DOHH2 (cell line): ENCODE data around the gene DIP2C.

Experiments used
- H3F3A ChIP-seq: fragments of 200-600 bp; sonication (generic), shearing (Covaris generic); 2 replicates; pipeline ENCODE4 v1.6.0; 2016; ENCODE audit warnings: antibody characterized with exemption, mild to moderate bottlenecking; ENCODE audit not compliant: control insufficient read depth, insufficient read depth
- H3K27ac ChIP-seq: fragments of 200-600 bp; sonication (generic); 2 replicates; pipeline ENCODE4 v1.5.1; 2014; ENCODE audit warnings: low read depth, mild to moderate bottlenecking, low read length, moderate library complexity
- H3K27me3 ChIP-seq: fragments of 200-600 bp; sonication (generic); 2 replicates; pipeline ENCODE4 v1.6.1; 2014; ENCODE audit warnings: mild to moderate bottlenecking, low read length, mixed read lengths; ENCODE audit not compliant: control insufficient read depth
- H3K36me3 ChIP-seq: fragments of 200-600 bp; sonication (generic); 2 replicates; pipeline ENCODE4 v1.6.1; 2014; ENCODE audit warnings: mild to moderate bottlenecking, low read length, moderate library complexity, mixed read lengths; ENCODE audit not compliant: control insufficient read depth
- H3K4me1 ChIP-seq: fragments of 200-600 bp; sonication (generic); 2 replicates; pipeline ENCODE4 v1.6.1; 2014; ENCODE audit warnings: mild to moderate bottlenecking, low read length, mixed read lengths; ENCODE audit not compliant: control insufficient read depth
- H3K4me2 ChIP-seq: fragments of 200-600 bp; sonication (generic); 2 replicates; pipeline ENCODE4 v1.6.0; 2014; ENCODE audit warnings: mild to moderate bottlenecking, low read length, moderate library complexity
- H3K4me3 ChIP-seq: fragments of 200-600 bp; sonication (generic); 2 replicates; pipeline ENCODE4 v1.5.1; 2014; ENCODE audit warnings: mild to moderate bottlenecking, low read length, mixed read lengths
- H3K79me2 ChIP-seq: fragments of 200-600 bp; sonication (generic); 2 replicates; pipeline ENCODE4 v1.6.1; 2014; ENCODE audit warnings: mild to moderate bottlenecking, low read length, mixed read lengths; ENCODE audit not compliant: control insufficient read depth
- H3K9me2 ChIP-seq: fragments of 200-600 bp; sonication (generic); replicated peaks from 2 replicates; pipeline ENCODE4 v1.6.1; 2014; ENCODE audit warnings: mild to moderate bottlenecking, low read length, mixed read lengths; ENCODE audit not compliant: control insufficient read depth
- H3K9me3 ChIP-seq: fragments of 200-600 bp; sonication (generic); 2 replicates; pipeline ENCODE4 v1.6.1; 2014; ENCODE audit warnings: antibody characterized with exemption, low read length, mixed read lengths; ENCODE audit not compliant: control insufficient read depth, insufficient read depth
- H4K20me1 ChIP-seq: fragments of 200-600 bp; sonication (generic); 2 replicates; pipeline ENCODE4 v1.6.0; 2014; ENCODE audit warnings: low read depth, mild to moderate bottlenecking, antibody characterized with exemption, low read length, moderate library complexity; ENCODE audit not compliant: control insufficient read depth, insufficient read depth
- EZH2phosphoT487 ChIP-seq: fragments of 200-600 bp; sonication (generic); IDR thresholded peaks from 2 replicates; pipeline ENCODE4 v1.6.1; 2017; ENCODE audit warnings: borderline replicate concordance, mild to moderate bottlenecking, antibody characterized with exemption, low read length, moderate library complexity, mixed read lengths
- TF ChIP-seq, protein P1 (sequence below): fragments of 200-600 bp; sonication (generic); IDR thresholded peaks from one replicate; pipeline ENCODE4 v1.5.1; 2014; ENCODE audit warnings: antibody characterized with exemption, mild to moderate bottlenecking, low read depth, low read length; ENCODE audit not compliant: poor library complexity, severe bottlenecking

Gene DIP2C

DNA sequence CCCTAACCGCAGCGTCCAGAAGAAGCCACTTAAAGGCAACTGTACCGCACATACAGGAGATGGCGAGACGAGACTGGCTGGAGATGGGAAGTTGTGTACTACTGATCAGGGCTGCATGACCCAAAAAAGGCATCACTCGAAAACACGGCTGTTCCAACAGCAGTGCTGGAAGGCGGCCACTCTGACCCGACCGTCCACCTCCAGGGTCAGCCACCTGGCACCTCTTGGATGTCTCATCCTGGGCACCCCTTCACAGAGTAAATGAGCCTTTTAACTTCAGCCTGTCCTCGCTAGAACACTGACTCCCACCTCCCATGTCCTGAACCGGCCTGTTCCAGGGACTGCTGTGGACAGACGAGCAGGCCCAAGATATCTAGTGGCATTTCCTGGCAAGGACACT is 180.7 kb downstream of the DIP2C start:
- H3K27me3 ChIP-seq, result no peaks in the 10 kb centered on the region
- H3F3A ChIP-seq, result peaks cover 37% of the 10 kb centered on the region
- peaks cover 30% of the 10 kb centered on the region for H3K9me3 ChIP-seq
- H3K36me3 ChIP-seq, result peaks cover 83% of the 10 kb centered on the region
- H3K27ac ChIP-seq, result no peak overlapping the region
- no peak overlapping the region for H3K4me3 ChIP-seq
- TF ChIP-seq EZH2phosphoT487, result no peak
- TF ChIP-seq, protein P1, sequence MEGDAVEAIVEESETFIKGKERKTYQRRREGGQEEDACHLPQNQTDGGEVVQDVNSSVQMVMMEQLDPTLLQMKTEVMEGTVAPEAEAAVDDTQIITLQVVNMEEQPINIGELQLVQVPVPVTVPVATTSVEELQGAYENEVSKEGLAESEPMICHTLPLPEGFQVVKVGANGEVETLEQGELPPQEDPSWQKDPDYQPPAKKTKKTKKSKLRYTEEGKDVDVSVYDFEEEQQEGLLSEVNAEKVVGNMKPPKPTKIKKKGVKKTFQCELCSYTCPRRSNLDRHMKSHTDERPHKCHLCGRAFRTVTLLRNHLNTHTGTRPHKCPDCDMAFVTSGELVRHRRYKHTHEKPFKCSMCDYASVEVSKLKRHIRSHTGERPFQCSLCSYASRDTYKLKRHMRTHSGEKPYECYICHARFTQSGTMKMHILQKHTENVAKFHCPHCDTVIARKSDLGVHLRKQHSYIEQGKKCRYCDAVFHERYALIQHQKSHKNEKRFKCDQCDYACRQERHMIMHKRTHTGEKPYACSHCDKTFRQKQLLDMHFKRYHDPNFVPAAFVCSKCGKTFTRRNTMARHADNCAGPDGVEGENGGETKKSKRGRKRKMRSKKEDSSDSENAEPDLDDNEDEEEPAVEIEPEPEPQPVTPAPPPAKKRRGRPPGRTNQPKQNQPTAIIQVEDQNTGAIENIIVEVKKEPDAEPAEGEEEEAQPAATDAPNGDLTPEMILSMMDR, result no peak
- no peaks in the 10 kb centered on the region for H4K20me1 ChIP-seq
- H3K79me2 ChIP-seq, result peaks cover 90% of the 10 kb centered on the region
- H3K4me1 ChIP-seq, result peaks cover 94% of the 10 kb centered on the region
- no peaks in the 10 kb centered on the region for H3K9me2 ChIP-seq
- H3K4me2 ChIP-seq, result no peak overlapping the region

DNA sequence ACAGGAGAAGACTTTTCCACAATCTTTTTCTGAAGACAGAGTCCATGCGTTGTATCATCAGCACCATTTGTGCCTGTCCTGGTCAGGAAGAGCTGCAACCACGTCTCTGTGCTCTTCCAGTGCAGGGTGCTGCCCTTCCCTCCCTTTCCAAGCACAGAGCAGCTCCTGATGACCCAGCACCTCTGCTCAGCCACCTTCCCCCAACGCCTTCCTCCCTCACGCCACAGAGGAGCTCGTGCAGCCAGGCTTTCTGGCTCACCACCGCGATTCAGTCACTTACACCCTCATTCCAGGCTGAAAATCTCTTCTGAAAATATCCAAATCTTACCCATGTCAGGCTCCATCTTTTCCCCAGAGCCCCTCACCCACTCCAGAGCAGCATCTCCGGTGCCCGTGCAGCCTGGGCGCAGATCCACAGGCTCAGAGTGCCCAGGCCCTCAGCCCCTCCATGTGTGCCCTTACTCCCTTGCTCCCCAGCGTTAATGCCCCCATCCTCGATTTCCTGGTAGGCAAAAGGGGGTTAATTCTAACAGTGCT is 181.5 kb downstream of the DIP2C start:
- H4K20me1 ChIP-seq, result no peaks in the 10 kb centered on the region
- no peaks in the 10 kb centered on the region for H3K27me3 ChIP-seq
- no peak for TF ChIP-seq EZH2phosphoT487
- TF ChIP-seq, protein P1, result no peak
- peaks cover 83% of the 10 kb centered on the region for H3K36me3 ChIP-seq
- H3K9me2 ChIP-seq, result no peaks in the 10 kb centered on the region
- peaks cover 89% of the 10 kb centered on the region for H3K4me1 ChIP-seq
- peaks cover 30% of the 10 kb centered on the region for H3K9me3 ChIP-seq
- peaks cover 90% of the 10 kb centered on the region for H3K79me2 ChIP-seq
- H3K4me3 ChIP-seq, result no peak overlapping the region
- H3K4me2 ChIP-seq, result no peak overlapping the region
- H3K27ac ChIP-seq, result no peak overlapping the region
- H3F3A ChIP-seq, result peaks cover 29% of the 10 kb centered on the region

DNA sequence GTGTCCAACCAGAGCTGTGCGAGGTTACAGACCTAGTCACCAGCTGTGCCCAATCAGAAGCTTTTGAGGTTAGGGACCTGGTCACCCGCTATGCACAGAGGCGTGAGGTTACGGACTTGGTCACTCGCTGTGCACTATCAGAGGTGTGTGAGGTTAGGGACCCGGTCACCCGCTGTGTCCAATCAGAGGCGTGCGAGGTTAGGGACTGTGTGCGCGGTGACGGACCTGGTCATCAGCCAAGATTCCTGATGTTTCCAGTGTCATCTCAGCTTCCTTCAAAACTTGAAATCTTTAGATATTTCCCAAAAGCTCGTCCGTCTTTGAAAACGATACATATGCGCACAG is 182.1 kb downstream of the DIP2C start:
- H3K9me3 ChIP-seq, result peaks cover 30% of the 10 kb centered on the region
- H3K9me2 ChIP-seq, result no peaks in the 10 kb centered on the region
- peaks cover 91% of the 10 kb centered on the region for H3K79me2 ChIP-seq
- no peak overlapping the region for H3K4me3 ChIP-seq
- TF ChIP-seq EZH2phosphoT487, result no peak
- TF ChIP-seq, protein P1, result no peak
- H3K36me3 ChIP-seq, result peaks cover 88% of the 10 kb centered on the region
- H4K20me1 ChIP-seq, result no peaks in the 10 kb centered on the region
- H3K4me2 ChIP-seq, result no peak overlapping the region
- peaks cover 28% of the 10 kb centered on the region for H3F3A ChIP-seq
- no peaks in the 10 kb centered on the region for H3K27me3 ChIP-seq
- no peak overlapping the region for H3K27ac ChIP-seq
- H3K4me1 ChIP-seq, result peaks cover 89% of the 10 kb centered on the region
